ENCODE measurements around the gene MRPL45.

MRPL45 gene

DNA sequence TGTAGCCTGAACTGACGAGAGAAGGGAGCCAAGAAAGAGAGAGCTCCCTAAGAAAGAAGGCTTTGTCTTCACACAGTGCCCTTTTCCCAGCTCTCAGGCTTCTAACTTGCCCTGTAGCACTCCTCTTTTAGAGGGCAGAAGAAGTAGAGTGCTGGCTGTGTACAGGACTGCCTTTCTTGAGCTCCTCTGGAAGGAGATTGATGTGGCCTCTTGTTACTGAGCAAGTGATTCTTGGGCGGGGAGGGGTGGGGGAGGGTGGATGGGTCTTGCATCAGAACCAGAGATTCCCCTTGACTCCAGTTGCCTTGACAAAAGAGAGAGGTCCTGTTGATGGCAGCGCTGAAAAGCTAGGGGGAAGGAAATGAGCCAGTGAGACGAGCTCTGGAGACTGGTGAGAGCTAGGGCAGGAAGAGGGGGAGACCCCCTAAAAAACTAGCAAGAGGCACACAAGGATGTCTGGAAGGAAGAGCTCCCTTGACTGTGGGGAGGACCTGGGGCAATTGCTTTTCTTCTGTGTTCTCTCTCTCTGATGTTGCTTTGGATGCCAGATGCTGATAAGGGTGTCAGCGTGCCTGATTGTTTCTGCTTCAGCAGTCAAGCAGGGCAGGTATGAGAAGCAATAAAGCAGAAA lies 28.4 kb downstream of the MRPL45 start:
- peak; percentile 61 for DNase-seq (ENCODE audit: low read depth, low spot score)

DNA sequence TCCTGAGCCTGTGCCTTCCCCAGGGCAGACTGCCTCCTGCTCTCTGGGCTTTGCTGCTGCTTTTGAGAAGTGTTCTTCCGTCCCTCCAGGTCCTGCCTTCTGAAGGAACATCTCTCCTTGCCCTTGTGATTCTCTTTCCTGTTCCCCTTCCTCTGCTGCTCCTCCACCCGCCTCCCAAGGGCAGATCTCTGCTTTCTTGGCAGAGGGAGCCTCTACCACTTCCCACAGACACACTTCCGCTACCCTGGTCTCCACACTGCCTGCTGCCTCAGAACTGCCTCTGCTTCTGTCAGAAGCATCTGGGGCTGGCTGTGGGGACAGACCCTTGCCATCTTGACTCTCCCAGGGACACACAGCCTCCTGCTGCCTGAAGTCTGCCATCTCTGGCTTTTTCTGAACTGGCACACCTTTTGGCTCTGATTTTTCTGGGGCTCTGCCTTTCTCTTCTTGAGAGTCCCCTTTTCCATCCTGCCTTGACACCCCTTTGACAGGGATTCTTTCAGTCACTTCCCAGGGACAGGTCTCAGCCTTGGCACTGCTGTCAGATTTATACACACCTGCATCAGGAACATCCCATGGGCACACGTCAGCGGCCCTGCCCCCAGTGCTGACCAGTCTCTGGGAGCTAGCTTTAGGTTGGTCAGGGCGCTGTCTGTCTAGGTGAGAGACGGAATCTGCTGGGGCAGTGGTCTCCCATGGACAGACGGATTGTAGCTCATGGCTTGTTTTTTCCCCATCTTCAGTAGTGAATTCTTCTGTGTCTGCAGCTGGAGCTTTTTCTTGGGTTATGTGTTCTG lies 30.2 kb downstream of the MRPL45 start:
- no peak for DNase-seq (ENCODE audit: low read depth, low spot score)

GRCh38 chr17:38327936-38328335 lies 31.0 kb downstream of the MRPL45 start:
- DNase-seq (ENCODE audit: low read depth, low spot score), result no peak

GRCh38 chr17:38328620-38329019 lies 31.7 kb downstream of the MRPL45 start:
- DNase-seq (ENCODE audit: low read depth, low spot score), result no peak

DNA sequence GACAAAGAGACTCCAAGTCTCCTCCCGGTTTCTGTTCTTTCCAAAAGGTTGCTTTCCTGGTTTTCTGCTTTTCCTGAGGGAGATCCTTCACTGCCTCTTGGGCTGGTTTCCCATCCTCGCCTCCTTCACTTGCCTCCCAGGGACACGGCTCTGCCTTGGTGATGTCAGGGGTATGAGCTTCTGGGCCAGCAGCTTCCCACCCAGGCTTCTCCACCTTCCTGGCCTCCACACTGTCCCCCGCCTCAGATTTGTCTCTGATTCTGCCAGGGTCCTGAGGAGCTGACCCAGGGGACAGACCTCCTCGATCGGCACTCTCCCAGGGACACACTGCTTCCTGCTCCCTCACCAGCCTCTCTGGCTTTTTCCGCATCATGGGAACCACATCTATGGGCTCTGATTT lies 32.3 kb downstream of the MRPL45 start:
- DNase-seq (ENCODE audit: low read depth, low spot score), result no peak

DNA sequence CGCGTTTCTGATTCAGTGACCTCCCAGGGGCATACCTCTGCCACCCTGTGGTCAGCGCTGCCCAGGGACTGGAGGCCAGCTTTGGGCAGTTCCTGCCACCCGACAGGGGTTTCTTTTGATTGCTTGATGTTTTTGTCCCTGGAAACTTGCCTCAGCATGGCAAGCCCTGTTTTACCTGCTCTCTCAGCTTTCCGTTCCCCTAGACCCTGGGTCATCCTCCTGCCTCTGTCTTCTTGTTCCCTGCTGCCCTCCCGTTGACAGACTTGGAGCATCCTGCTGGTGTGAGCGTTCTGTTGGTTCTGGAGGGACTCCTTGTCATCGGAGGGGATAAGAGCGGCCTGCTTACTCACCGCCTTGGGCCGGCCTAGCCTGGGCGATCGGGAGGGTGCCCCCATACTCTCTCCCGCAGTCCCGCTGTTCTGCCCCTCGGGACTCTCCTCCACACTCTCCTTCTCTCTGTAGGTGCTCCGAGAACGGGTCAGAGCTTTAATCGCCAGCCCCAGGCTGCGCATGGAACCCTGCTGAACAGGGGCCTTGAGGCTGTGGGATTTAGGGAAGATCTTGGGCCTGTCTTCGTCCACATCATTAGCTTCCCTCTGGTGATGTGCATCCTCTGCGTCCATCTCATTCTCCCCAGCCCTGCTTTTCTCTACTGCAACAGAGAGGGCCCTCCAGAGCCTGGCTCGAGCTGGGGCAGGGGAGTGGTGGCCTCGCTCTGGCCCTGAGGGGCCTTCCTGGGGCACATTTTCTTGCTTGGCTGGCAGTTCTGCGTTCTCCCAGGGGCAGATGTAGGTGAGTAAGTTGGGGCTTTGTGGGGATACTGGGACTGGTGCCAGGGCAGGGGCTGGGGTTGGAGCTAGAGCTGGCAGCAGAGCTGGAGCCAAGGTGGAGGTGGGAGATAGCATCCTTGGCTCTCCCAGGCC lies 33.1 kb downstream of the MRPL45 start:
- no peak for DNase-seq (ENCODE audit: low read depth, low spot score)

DNA sequence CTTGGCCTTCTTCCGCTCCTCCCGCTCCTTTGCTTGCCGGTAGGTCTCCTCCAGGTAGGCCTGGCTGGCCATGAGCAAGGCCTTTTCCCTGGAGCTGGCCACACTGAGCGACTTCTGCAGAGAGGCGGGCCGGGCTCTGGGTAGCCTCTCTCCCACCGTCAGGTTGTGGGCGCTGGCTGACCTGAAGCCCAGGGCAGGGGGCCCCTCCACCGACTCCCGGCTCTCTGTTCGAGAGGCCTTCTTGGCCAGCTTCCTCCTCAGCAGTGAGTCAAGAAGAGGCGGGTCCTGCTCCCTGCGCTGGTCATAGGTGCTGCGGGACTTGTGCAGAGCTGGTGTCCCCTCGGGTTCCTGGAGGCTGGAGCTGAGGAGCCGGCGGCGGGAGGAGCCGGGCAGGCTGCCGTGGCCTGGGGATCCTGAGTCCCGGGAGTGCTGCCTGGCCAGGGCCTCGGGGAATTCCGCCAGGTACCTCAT lies 34.0 kb downstream of the MRPL45 start:
- no peak for DNase-seq (ENCODE audit: low read depth, low spot score)

DNA sequence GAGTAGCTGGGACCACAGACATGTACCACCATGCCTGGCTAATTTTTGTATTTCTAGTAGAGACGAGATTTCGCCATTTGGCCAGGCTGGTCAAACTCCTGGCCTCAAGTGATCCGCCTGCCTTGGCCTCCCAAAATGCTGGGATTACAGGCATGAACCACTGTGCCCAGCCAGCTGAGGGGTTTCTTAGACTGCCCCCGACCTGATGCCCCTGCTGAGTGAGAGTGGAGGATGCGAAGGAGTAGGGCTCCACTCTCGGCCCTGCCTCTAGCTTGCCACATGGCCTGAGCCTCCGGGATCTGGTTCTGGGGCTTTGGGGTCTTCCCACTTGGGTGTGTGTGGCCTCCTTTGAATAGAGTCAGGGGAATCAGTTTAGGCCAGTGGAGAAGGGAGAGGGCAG lies 35.8 kb downstream of the MRPL45 start:
- no peak for DNase-seq (ENCODE audit: low read depth, low spot score)

GRCh38 chr17:38333635-38334295 lies 36.8 kb downstream of the MRPL45 start:
- peak; percentile 87 for DNase-seq (ENCODE audit: low read depth, low spot score)

- no peak for DNase-seq (ENCODE audit: low read depth, low spot score)
These were observed 37.8 kb downstream of the MRPL45 start for GRCh38 chr17:38334480-38335364.

DNA sequence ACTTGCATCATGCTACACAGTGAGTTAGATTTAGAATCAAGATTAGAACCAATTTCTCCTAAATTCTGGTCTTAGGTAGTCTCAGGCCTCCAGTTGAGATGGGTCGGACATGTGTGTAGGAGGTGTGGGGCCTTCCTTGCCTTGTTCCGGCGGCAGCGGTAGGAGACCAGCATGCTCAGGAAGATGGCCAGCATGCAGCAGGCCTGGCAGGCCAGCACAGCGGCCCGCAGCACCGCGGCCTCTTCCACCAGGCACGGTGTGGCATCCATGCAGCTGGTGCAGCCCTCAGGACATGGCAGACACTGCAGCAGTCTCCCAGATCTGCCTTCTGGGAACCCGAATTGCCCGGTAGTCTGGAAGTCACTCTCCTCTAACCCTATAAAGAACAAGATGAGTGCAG lies 39.9 kb downstream of the MRPL45 start:
- DNase-seq (ENCODE audit: low read depth, low spot score), result no peak

GRCh38 chr17:38338053-38338452 lies 41.1 kb downstream of the MRPL45 start:
- no peak for DNase-seq (ENCODE audit: low read depth, low spot score)

DNA sequence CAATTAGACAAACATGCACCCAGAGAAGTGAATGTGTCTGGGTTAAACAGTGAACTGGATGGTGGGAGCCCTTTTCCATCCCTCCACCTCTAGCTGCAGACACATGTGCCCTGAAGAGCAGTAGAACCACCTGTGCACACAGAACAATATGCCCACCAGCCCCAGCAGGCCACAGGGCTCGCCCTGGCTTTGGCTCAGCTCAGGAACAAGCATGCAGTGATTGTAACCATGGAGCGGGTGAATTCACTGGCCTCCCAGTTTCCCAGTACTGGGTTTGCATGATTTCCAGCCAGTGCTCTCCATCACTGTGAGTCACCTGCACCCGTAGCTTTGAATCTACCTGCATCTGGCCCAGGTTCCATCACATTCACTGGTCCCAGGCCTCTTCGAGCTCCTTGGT lies 41.6 kb downstream of the MRPL45 start:
- no peak for DNase-seq (ENCODE audit: low read depth, low spot score)

- no peak for DNase-seq (ENCODE audit: low read depth, low spot score)
These were observed 42.9 kb downstream of the MRPL45 start for GRCh38 chr17:38339891-38340290.

GRCh38 chr17:38341035-38341721 lies 44.2 kb downstream of the MRPL45 start:
- DNase-seq (ENCODE audit: low read depth, low spot score), result peak; percentile 77

DNA sequence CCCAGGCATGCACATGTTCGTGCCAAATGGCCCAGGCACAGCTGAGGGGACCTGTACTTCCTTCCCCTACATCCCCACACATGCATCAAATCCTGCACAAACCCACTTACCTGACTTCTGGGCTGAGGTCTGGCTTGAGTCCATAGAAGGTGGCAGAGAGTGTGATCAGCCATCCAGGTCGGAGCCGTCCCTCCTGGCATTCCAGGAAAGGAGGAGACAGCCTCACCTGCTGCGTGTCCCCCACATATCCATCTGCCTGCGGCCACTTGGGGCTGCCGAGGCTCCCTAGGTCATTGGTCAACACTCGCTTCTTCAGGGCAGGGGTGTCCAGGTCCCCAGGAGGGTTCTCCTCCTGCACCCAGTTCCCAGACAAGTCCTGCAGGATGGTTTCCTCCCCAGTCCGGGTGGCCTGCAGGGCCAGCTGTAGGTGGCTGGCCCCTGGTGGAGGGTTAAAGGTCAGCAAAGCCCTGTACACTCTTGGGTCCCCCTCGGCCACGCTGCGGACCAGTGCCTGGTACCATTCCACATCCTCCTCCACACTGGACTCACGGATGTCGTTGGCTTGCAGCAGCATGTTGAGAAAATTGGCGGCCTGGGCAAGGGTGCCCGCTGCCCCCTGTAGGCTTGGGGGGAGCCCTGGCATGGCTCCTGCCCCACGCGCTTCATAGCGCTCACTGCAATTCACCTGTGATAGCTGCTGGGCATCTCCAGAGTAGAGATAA lies 46.1 kb downstream of the MRPL45 start:
- DNase-seq (ENCODE audit: low read depth, low spot score), result no peak

GRCh38 chr17:38343608-38344419 lies 46.8 kb downstream of the MRPL45 start, which contains the start of gene GPR179:
GPR179 (minus strand) TSS chr17:38343956; CDS start chr17:38343789, 167 bp downstream.
- no peak for DNase-seq (ENCODE audit: low read depth, low spot score)

- no peak for DNase-seq (ENCODE audit: low read depth, low spot score)
These were observed 47.4 kb downstream of the MRPL45 start for GRCh38 chr17:38344420-38344745.

Data from ELF-1 (cell line).